C1 segment of cervical spinal cord (tissue), 14 donors: ENCODE data around the gene MICU2.
"Not testable (repeated sequence)": the region's sequence is repeated elsewhere in the genome, so short reads cannot be mapped to it uniquely, and the experiment has no call there.

Experiments
- DNase-seq, 14 donors: peaks; one replicate each; lab custom pipeline; 2025; lab: John Stamatoyannopoulos, UW

Gene MICU2

DNA sequence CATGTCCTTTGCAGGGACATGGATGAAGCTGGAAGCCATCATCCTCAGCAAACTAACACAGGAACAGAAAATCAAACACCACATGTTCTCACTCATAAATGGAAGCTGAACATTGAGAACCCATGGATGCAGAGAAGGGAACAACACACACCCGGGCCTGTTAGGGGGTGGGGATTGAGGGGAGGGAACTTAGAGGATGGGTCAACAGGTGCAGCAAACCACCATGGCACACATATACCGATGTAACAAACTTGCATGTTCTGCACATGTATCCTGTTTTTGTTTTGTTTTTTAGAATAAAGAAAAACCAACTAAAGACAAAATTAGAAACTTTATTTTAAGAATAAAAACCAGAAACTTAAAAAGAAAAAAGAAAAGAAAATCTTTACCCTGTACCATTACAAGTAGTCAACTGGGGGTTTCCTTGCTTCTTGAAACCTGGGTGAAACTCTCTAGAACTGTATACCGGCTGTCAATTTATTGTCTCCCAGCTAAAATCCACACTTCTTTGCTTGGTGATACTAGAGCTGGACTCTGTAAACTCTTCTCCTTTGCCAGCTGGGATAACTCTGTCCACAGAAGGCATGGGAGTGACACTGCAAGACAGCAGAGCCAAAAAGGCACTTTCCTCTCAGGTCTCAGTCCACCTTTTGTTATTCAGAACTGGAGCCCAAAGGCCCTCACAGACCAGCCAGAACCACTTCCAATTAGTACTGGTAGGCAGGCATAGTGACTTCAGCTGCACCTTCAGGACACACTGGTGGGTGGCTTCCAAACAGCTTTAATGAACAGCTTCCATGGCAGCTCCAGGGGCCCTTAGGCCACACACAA, 9.0 kb downstream of the MICU2 start:
- no peak for DNase-seq

DNA sequence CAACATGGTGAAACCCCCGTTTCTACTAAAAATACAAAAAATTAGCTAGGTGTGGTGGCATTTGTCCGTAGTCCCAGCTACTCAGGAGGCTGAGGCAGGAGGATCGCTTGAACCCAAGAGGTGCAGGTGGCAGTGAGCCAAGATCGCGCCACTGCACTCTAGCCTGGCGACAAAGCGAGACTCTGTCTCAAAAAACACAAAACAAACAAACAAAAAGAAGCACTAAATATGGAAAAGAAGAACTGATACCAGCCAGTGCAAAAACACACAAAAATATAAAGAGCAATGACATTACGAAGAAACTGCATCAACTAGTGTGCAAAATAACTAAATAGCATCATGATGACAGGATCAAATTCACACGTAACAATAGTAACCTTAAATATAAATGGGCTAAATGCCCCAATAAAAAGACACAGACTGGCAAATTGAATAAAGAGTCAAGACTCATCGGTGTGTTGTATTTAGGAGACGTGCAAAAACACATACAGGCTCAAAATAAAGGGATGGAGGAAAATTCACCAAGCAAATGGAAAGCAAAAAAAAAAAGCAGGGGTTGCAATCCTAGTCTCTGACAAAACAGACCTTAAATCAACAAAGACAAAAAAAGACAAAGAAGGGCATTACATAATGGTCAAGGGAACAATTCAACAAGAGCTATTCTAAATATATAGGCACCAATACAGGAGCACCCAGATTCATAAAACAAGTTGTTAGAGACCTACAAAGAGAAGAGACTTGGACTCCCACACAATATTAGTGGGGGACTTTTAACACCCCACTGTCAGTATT, 13.1 kb downstream of the MICU2 start:
- not testable (repeated sequence) for DNase-seq

GRCh38 chr13:21590231-21590630, 13.7 kb downstream of the MICU2 start:
- no peak for DNase-seq

DNA sequence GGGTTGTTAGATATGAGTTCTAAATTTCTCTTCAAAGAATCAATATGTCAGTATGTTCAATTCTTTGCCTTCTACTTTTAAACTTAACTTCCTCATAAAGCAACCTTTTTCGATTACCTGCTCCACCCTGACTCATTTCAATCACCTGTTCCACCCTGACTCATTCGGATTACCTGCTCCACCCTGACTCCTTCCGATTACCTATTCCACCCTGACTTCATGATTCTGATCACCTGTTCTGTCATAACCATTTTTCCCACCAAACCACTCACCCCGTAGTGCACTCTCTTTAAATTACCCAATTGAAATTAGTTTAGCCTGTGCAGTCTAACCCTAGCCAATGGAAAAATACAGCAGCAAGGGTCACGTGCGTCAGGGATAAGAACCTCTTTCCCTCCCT, 14.5 kb downstream of the MICU2 start:
- DNase-seq = not testable (repeated sequence)

GRCh38 chr13:21588411-21588810, 15.6 kb downstream of the MICU2 start:
- DNase-seq = not testable (repeated sequence)

DNA sequence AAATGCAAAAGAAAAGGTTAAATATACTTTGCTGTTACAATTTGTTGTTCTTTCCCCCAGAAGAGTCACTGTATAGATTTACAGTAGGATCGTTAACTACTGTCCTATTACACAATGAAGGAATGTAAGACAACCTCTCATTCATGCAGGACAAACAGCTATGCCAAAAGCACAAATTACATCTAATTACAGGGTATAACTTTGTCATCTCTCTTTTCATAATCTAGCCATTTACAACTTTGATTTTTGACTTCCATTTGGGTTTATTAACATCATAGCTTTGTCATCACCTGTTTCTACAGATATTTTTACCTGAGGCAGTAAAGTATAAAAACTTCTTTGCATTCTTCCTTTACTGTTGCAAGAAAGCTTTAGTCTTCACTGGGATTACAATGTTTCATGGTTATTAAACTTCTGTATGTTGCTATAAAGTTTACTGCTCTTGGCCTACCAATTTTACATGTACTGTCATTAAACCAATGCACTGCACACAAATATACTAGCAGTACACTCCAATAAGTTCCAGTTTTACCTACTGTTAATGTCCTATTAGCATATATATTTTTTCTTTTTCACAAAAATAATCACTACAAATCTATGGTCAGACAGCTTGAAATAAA, 18.9 kb downstream of the MICU2 start:
- DNase-seq = no peak

- DNase-seq = no peak
These were observed 20.5 kb downstream of the MICU2 start for GRCh38 chr13:21583478-21583877.

DNA sequence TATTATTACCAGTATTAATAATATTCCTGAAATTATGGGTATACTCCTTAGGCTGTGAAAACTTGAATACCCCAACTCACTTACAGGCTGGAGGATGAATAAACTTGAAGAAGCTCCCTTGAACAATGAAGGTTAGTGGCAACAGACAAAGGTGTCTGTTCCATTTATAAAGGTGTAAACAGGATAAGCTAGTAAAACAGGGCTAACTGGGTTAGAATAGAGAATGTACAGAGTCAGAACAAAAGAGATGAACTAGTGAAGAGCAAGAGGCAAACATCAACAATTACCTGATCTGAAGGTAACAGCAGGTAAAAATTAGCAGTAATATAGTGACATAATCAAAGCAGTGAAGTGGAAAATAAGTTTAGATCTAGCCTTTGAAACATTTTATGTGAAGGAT, 23.2 kb downstream of the MICU2 start:
- DNase-seq = no peak

DNA sequence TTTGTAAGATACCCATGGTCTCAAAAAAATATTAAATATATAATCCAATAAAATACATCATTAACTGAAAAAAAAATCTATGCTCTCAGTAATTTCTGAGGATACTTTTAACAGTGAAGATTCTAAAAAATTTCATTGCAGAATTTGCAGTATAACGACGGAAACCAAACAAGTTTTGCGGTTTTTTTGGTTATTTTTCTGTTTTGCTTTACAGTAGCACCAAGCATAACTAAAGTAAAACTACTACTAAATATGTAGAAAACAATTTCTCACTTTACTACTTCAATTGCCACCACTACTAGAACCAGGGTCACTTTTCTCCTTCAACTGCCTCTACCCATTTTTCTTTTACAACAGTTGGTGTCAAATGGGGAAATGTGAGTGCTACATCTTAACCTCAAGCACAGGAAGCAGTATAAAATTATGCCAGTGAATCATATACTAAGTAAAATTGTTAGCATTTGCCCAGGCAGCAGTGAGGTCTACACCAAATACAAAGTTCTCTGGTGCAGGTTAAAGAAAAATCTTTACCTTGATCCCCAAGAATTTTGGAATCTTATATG, 24.1 kb downstream of the MICU2 start:
- DNase-seq = no peak

GRCh38 chr13:21578748-21579147, 25.2 kb downstream of the MICU2 start:
- DNase-seq = no peak

DNA sequence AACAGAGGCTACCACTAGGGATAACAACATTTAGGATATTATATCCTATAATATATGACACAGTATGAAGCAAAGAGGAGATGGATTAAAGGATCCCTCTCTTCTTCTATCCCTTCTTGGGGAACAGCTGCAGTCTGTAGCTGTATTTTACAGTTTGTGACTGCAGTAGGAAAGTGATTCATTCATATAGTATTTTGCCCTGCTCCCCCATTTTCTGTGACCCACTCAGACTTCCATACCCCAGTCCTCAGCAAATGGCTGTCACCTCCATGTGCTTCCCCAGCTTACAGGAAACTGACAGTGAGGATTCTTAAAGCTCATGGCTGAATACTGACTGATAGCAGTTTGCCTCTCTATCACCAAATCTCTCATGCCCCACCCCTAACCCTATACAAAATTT, 27.5 kb downstream of the MICU2 start:
- no peak for DNase-seq

- no peak for DNase-seq
These were observed 29.9 kb downstream of the MICU2 start for GRCh38 chr13:21573920-21574712.

DNA sequence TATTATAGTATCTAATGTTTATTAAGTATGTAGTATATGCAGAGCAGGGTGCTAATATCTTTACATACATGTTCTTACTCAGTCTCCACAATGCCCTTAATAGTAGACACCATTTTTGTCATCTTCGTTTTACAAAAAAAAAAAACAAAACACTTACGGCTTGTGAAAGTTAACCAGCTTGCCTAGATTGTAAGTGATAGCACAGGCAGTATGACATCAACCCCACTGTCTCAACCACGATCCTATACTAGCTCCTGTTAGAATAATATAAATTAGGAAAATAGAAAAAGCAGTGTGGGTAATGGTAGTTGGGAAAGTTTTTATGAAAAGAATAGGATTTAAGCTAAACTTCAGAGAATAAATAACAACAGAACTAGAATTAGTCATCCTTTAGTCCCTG, 34.3 kb downstream of the MICU2 start:
- no peak for DNase-seq

- no peak for DNase-seq
These were observed 35.1 kb downstream of the MICU2 start for GRCh38 chr13:21568854-21569253.

DNA sequence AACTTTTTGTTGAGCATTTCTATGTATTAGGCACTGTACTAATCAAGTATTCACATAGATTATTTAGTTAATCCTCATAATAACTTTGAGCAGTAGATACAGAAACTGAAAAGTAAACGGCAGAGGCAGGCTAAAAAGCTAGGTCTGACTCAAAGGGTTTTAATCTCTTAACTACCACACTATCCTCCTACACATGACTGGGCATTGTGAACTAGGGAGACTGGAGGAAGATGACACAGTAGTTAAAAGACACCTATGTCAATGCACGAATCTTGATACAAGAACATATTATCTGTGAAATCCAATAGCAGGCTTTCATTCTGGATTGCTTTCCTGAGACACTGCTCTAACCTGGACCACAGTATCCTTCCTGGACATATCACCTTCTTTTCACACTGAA, 36.3 kb downstream of the MICU2 start:
- DNase-seq = no peak

DNA sequence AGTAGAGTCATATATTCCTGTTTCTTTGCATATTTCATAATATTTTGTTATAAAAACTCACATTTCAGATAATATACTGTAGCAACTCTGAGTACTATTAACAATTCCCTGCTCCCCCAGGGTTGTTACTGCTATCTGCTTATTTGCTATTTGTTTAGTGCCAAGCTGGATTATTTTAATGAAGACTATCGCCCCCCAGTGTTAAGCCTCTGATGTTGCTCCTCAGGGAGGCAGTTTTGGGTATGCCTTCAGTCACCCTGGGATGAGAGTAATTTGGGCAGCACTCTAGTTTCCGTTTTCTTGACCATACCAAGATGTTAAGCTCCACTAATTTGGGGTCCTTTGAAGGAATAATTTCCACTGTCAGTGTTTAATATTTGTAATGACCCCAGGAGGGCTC, 46.0 kb downstream of the MICU2 start:
- DNase-seq = no peak

DNA sequence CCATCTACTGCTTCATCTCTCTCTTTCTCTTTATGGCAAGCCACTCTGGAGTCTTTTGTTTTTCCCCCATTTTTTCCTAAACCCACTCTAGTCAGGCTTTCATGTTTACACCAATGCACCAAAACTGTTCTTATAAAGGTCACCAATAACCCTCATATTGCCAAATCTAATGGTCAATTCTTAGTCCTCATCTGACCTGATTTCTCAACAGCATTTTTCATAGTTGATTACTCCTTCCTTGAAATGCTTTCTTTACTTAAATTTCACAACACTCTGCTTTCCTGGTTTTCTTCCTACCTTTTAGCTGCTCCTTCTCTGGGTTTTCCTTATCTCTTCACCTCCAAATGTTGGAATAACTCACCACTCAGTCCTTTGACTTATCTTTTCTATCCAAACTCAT, 47.9 kb downstream of the MICU2 start:
- no peak for DNase-seq

- DNase-seq = not testable (repeated sequence)
These were observed 50.7 kb downstream of the MICU2 start for GRCh38 chr13:21553261-21553660.

DNA sequence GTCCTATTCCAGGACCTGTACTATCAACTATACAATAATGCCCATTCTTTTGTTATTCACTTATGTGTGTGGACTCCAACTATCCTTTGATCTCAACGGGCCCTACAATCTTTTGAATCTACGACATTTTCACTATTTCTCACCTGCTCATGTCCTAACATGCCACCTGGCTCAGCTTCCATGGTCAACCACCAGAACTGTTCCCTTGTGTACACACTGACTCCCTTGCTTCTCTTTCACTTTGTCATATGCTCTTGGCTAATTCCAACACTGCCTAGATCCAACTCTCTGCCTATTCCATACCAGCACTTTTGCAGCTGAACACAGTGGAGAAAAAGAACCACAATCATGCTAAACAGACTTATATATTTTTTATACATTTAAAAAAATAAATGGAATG, 53.1 kb downstream of the MICU2 start:
- DNase-seq = no peak

DNA sequence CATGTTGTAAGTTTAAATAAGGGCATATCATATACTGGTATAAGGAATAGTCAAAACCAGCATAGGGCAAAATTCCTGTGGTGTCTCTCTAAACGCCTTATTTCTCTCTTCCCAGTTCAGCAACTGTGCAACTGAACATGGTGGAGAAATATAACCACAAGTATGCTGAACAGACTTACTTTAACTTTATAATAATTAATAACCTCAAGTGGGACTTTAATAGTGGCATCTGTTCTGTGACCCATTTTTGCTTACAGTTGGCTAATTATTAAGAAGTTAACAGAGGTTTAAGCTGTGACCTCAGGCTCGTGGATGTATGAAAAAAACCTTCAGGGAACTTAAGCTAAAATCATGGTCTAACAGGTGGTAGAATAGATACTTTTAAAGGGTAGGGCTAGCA, 54.3 kb downstream of the MICU2 start:
- no peak for DNase-seq

DNA sequence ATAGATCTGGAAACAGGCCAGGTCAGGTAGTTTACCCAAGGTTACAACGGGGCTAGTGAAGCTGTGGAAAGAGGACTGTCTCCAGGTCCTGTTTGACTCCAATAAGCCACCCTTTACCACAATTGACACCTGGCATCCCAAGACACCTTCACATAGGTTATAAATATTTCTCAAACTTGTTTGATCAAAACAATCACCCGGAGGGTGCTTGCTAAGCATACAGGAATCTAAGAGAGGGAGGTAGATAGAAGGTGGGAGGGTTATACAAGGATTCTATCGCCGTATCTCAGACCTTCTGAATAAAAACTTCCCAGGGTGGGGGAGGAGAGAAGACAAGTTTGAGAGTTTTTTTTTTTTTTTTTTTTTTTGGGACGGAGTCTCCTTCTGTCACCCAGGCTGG, 55.4 kb downstream of the MICU2 start:
- no peak for DNase-seq
